Neural progenitor cell (in vitro differentiated cells): ENCODE results near the gene GALNT17.

Experiments
- CTCF ChIP-seq: fragments of 200-600 bp; sonication (generic); IDR thresholded peaks from 2 replicates; pipeline ENCODE4 v1.5.1; 2017; ENCODE audit warnings: antibody characterized with exemption, mild to moderate bottlenecking
- EZH2 ChIP-seq: fragments of 200-600 bp; sonication (generic); IDR thresholded peaks from 2 replicates; pipeline ENCODE4 v1.6.1; 2017; ENCODE audit warnings: antibody characterized with exemption, mild to moderate bottlenecking, moderate library complexity
- EZH2phosphoT487 ChIP-seq: fragments of 200-600 bp; sonication (generic); IDR thresholded peaks from 2 replicates; pipeline ENCODE4 v1.6.1; 2017; ENCODE audit warnings: antibody characterized with exemption

- no peak for TF ChIP-seq CTCF
- no peak for TF ChIP-seq EZH2
- TF ChIP-seq EZH2phosphoT487: no peak
These were observed 189.0 kb downstream of the GALNT17 start for GRCh38 chr7:71320916-71321315.
